OCI-LY7 (cell line): ENCODE measurements around the gene DNAH11. TPM values are rescaled to one million over a fixed set of nuclear protein-coding genes. Genes with fewer than 3 reads are reported as not detected.

Source experiments
- BruUV-seq: library from RNA; stranded (reverse); fragments of 400-500 nt; replicated peaks from 2 replicates; lab custom pipeline; 2021; lab: Mats Ljungman, UMichigan
- CTCF ChIA-PET: fragments of 300-600 bp; sonication (Branson Sonifier 250); formaldehyde crosslinking; loops from one replicate; lab custom pipeline; 2022; ENCODE audit warnings: antibody characterized with exemption; ENCODE audit not compliant: unreplicated experiment; lab: Charles Lee
- POLR2A ChIA-PET: fragments of 300-600 bp; sonication (Branson Sonifier 250); formaldehyde crosslinking; loops from one replicate; lab custom pipeline; 2022; ENCODE audit warnings: antibody characterized with exemption; lab: Charles Lee
- DNase-seq: peaks from one replicate; pipeline ENCODE4 v3.0.0-alpha.2; 2015; ENCODE audit warnings: low spot score
- H2AFZ ChIP-seq: fragments of 200-600 bp; sonication (generic), shearing (Covaris generic); 2 replicates; pipeline ENCODE4 v1.6.1; 2014; ENCODE audit warnings: mild to moderate bottlenecking, antibody characterized with exemption, low read length, moderate library complexity
- H3K27ac ChIP-seq: fragments of 200-600 bp; sonication (generic); 2 replicates; pipeline ENCODE4 v1.5.1; 2014; ENCODE audit warnings: mixed run types, low read depth, mild to moderate bottlenecking, moderate library complexity, low read length, inconsistent platforms; ENCODE audit not compliant: poor library complexity, severe bottlenecking
- H3K36me3 ChIP-seq: fragments of 200-600 bp; sonication (generic); 2 replicates; pipeline ENCODE4 v1.6.1; 2014; ENCODE audit warnings: mild to moderate bottlenecking, antibody characterized with exemption, low read length, moderate library complexity, mixed read lengths; ENCODE audit not compliant: insufficient read depth
- H3K4me1 ChIP-seq: fragments of 200-600 bp; sonication (generic); 2 replicates; pipeline ENCODE4 v1.5.1; 2014; ENCODE audit warnings: mild to moderate bottlenecking, low read length; ENCODE audit not compliant: insufficient read depth, poor library complexity, severe bottlenecking
- H3K4me2 ChIP-seq: fragments of 200-600 bp; sonication (generic); 2 replicates; pipeline ENCODE4 v1.6.1; 2014; ENCODE audit warnings: mild to moderate bottlenecking, low read length
- H3K4me3 ChIP-seq: fragments of 200-600 bp; sonication (generic); 2 replicates; pipeline ENCODE4 v1.5.1; 2014; ENCODE audit warnings: mild to moderate bottlenecking, low read depth, low read length; ENCODE audit not compliant: poor library complexity, severe bottlenecking
- H3K79me2 ChIP-seq: fragments of 200-600 bp; sonication (generic); 2 replicates; pipeline ENCODE4 v1.6.1; 2016; ENCODE audit warnings: low read depth, mild to moderate bottlenecking, low read length, moderate library complexity, mixed read lengths; ENCODE audit not compliant: insufficient read depth
- H3K9me2 ChIP-seq: fragments of 200-600 bp; sonication (generic); 2 replicates; pipeline ENCODE4 v1.6.1; 2016; ENCODE audit warnings: mild to moderate bottlenecking, low read length, mixed read lengths; ENCODE audit not compliant: insufficient read depth
- H3K9me3 ChIP-seq: fragments of 200-600 bp; sonication (generic); 2 replicates; pipeline ENCODE4 v1.6.1; 2014; ENCODE audit warnings: mild to moderate bottlenecking, mixed run types, low read length, mixed read lengths
- H4K20me1 ChIP-seq: fragments of 200-600 bp; sonication (generic); 2 replicates; pipeline ENCODE4 v1.6.1; 2014; ENCODE audit warnings: mild to moderate bottlenecking, antibody characterized with exemption, low read length, moderate library complexity, mixed read lengths; ENCODE audit not compliant: insufficient read depth
- EZH2phosphoT487 ChIP-seq: fragments of 200-600 bp; sonication (generic); IDR thresholded peaks from 2 replicates; pipeline ENCODE4 v1.6.1; 2018; ENCODE audit warnings: low read depth, borderline replicate concordance, mild to moderate bottlenecking, mixed run types, antibody characterized with exemption, low read length, moderate library complexity, mixed read lengths
- intact Hi-C: fragments of 100-400 bp; cut with micrococcal nuclease; formaldehyde crosslinking; loops from one replicate; pipeline ENCODE4 v1.10.0; 2022; ENCODE audit not compliant: unreplicated experiment
- total RNA-seq, 2 experiments: library from RNA; depleted of rRNA in 1 of 2; stranded (reverse); fragments of >200 nt in 1 of 2; shearing (Covaris generic) in 1 of 2; gene quantifications; 2 replicates each; pipeline ENCODE4 v1.2.3, GENCODE V29; 2014 to 2022
- TF ChIP-seq, protein P1 (sequence below): fragments of 200-600 bp; sonication (generic); conservative IDR thresholded peaks from 2 replicates; pipeline ENCODE4 v1.5.1; 2014; ENCODE audit warnings: mild to moderate bottlenecking, antibody characterized with exemption, low read length, moderate library complexity, mixed read lengths

DNAH11 gene
- total RNA-seq, 2 experiments from 2014 or later, result not detected

GRCh38 chr7:21934808-21935207 lies 392.0 kb downstream of the DNAH11 start:
- Histone ChIP-seq H3K36me3 (peaks cover 81% of the 10 kb centered on the region), H3K9me3 (peaks cover 37% of the 10 kb centered on the region; the same call in 1 of the 2 replicates), H4K20me1 (peaks cover 12% of the 10 kb centered on the region), H3K4me3 (peak overlapping the region; percentile 12), H3K4me1 (peaks cover 31% of the 10 kb centered on the region), H3K4me2 (peak overlapping the region; percentile 5), H3K9me2 (no peaks in the 10 kb centered on the region), H2AFZ (no peak overlapping the region), H3K27ac (no peak overlapping the region), H3K79me2 (peaks cover 100% of the 10 kb centered on the region)
- POLR2A ChIA-PET, result interaction anchor here (1.2 kb wide), 1 partner anchor 10 kb away, joined by 4 read pairs; no protein-coding TSS in a partner anchor
- no TSS peak for BruUV-seq
- CTCF ChIA-PET, result no interaction called here
- intact Hi-C loops, result no loop called here
- no peak for TF ChIP-seq EZH2phosphoT487
- TF ChIP-seq, protein P1, sequence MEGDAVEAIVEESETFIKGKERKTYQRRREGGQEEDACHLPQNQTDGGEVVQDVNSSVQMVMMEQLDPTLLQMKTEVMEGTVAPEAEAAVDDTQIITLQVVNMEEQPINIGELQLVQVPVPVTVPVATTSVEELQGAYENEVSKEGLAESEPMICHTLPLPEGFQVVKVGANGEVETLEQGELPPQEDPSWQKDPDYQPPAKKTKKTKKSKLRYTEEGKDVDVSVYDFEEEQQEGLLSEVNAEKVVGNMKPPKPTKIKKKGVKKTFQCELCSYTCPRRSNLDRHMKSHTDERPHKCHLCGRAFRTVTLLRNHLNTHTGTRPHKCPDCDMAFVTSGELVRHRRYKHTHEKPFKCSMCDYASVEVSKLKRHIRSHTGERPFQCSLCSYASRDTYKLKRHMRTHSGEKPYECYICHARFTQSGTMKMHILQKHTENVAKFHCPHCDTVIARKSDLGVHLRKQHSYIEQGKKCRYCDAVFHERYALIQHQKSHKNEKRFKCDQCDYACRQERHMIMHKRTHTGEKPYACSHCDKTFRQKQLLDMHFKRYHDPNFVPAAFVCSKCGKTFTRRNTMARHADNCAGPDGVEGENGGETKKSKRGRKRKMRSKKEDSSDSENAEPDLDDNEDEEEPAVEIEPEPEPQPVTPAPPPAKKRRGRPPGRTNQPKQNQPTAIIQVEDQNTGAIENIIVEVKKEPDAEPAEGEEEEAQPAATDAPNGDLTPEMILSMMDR, result no peak
- DNase-seq, result no peak

DNA sequence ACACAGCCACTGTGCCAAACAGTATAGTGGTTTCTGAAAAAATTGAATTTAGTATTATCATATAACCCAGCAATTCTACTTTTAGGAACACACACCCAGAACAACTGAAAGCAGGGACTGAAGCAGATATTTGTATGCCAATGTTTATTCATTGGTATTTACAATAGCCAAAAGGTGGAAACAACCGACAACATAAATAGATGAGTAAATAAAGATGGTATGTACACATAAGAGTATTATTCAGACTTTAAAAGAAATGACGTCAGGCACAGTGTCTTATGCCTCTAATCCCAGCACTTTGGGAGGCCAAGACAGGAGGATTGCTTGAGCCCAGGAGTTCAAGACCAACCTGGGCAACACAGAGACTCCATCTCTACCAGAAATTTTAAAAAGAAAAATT lies 395.6 kb downstream of the DNAH11 start:
- peaks cover 38% of the 10 kb centered on the region for H4K20me1 ChIP-seq
- intact Hi-C loops, result no loop called here
- peaks cover 98% of the 10 kb centered on the region for H3K79me2 ChIP-seq
- ChIA-PET POLR2A (interaction anchor here (1.2 to 13.6 kb wide), 3 partner anchors 9 to 28 kb away, joined by 4 to 194 read pairs (median 7); no protein-coding TSS in a partner anchor), CTCF (no interaction called here)
- no peak for TF ChIP-seq EZH2phosphoT487
- TF ChIP-seq, protein P1, result no peak
- peaks cover 31% of the 10 kb centered on the region; the same call in 1 of the 2 replicates for H3K9me3 ChIP-seq
- no peaks in the 10 kb centered on the region for H3K9me2 ChIP-seq
- no TSS peak for BruUV-seq
- peaks cover 85% of the 10 kb centered on the region for H3K36me3 ChIP-seq
- DNase-seq, result no peak
- H2AFZ ChIP-seq, result no peak overlapping the region
- H3K27ac ChIP-seq, result no peak overlapping the region
- H3K4me2 ChIP-seq, result no peak overlapping the region
- peaks cover 67% of the 10 kb centered on the region for H3K4me1 ChIP-seq
- no peak overlapping the region for H3K4me3 ChIP-seq

DNA sequence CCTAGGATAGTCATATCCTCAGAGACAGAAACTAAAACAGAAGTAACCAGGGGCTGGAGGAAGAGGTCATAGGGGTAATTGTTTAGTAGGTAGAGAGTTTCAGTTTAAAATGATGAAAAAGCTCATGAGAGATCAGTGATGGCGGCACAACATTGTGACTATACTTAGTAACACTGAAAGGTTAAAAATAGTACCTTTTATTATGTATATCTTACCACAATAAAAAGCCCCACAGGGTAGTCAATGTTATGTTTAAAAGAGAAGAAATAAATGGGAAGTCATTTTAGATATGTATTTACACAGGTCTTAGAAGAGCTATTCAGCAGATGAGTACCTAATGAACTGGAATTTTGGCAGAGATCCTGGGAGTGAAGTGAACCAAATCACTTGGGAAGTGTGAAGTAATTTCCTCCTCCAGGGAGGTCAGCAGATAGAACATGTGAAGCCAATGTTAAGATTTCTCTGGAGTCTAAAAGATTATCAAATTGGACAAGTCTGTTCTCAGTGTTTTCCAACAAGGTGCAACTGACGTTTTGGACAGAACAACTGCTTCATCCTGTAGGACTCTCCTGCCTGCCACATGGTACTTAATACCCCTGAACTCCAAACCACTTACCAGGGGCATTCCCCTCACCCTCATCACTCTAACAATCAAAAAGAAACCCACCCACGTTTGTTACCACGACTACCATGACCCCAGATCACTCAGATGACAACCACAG lies 396.5 kb downstream of the DNAH11 start:
- POLR2A ChIA-PET, result interaction anchor here (0.6 to 13.6 kb wide), 7 partner anchors 10 to 428 kb away, joined by 4 to 194 read pairs (median 4); no protein-coding TSS in a partner anchor
- Histone ChIP-seq H3K4me1 (peaks cover 71% of the 10 kb centered on the region), H3K9me2 (no peaks in the 10 kb centered on the region), H3K79me2 (peaks cover 98% of the 10 kb centered on the region), H3K9me3 (peaks cover 31% of the 10 kb centered on the region; the same call in 1 of the 2 replicates), H3K4me2 (peak overlapping the region; percentile 25; the same call in 1 of the 2 replicates), H4K20me1 (peaks cover 37% of the 10 kb centered on the region), H3K36me3 (peaks cover 83% of the 10 kb centered on the region), H3K4me3 (peak overlapping the region; percentile 10), H3K27ac (no peak overlapping the region), H2AFZ (no peak overlapping the region)
- no TSS peak for BruUV-seq
- no peak for TF ChIP-seq EZH2phosphoT487
- TF ChIP-seq, protein P1, result no peak
- CTCF ChIA-PET, result no interaction called here
- intact Hi-C loops, result no loop called here
- DNase-seq, result no peak
